ENCODE results near the gene DPYSL3.

DNA sequence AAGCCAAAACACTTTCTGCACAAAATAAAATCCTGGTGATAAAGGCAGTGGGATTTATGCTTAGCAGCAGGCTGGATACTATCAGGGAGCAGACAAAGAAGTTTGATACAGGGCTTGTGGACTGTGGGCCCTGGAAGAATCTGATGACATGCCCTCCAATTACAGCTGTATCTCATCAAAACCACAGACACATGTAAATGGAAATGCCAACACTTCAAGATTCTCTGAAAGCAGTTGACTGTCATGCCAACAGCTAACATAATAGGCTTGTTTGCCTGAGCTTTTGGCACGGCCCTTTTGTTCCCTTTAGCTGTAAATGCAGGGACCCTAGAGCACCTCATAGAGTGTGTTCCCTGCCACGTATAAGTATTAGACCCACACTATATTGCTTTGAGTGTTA, 160.6 kb downstream of the DPYSL3 start:
- TF ChIP-seq, protein P1, sequence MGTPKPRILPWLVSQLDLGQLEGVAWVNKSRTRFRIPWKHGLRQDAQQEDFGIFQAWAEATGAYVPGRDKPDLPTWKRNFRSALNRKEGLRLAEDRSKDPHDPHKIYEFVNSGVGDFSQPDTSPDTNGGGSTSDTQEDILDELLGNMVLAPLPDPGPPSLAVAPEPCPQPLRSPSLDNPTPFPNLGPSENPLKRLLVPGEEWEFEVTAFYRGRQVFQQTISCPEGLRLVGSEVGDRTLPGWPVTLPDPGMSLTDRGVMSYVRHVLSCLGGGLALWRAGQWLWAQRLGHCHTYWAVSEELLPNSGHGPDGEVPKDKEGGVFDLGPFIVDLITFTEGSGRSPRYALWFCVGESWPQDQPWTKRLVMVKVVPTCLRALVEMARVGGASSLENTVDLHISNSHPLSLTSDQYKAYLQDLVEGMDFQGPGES (IDR thresholded peaks at IDR 0.05; ENCODE audit: low read depth, low read length): no peak
- TF ChIP-seq, protein P2, sequence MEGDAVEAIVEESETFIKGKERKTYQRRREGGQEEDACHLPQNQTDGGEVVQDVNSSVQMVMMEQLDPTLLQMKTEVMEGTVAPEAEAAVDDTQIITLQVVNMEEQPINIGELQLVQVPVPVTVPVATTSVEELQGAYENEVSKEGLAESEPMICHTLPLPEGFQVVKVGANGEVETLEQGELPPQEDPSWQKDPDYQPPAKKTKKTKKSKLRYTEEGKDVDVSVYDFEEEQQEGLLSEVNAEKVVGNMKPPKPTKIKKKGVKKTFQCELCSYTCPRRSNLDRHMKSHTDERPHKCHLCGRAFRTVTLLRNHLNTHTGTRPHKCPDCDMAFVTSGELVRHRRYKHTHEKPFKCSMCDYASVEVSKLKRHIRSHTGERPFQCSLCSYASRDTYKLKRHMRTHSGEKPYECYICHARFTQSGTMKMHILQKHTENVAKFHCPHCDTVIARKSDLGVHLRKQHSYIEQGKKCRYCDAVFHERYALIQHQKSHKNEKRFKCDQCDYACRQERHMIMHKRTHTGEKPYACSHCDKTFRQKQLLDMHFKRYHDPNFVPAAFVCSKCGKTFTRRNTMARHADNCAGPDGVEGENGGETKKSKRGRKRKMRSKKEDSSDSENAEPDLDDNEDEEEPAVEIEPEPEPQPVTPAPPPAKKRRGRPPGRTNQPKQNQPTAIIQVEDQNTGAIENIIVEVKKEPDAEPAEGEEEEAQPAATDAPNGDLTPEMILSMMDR (IDR thresholded peaks at IDR 0.05): no peak

Data from SK-N-SH (cell line).